Bronchial epithelial cell (primary cell): ENCODE data around the gene RAB8B. TPM values are rescaled to one million over a fixed set of nuclear protein-coding genes. Genes with fewer than 3 reads are reported as not detected.

Experiments used
- DNase-seq: peaks from one replicate; pipeline ENCODE4 v3.0.0-alpha.2; 2010; ENCODE audit warnings: low read depth
- FAIRE-seq: peaks from 2 replicates; lab custom pipeline; 2011; peaks lifted over from hg19 to GRCh38; lab: Jason Lieb, UNC
- H3K27me3 ChIP-seq: 2 replicates; pipeline ENCODE4 v1.5.1; 2011; ENCODE audit warnings: low read length; ENCODE audit not compliant: control insufficient read depth, insufficient read depth
- H3K36me3 ChIP-seq: 2 replicates; pipeline ENCODE4 v1.5.1; 2011; ENCODE audit warnings: low read length; ENCODE audit not compliant: control insufficient read depth, insufficient read depth
- H3K4me3 ChIP-seq: 2 replicates; pipeline ENCODE4 v1.5.1; 2011; ENCODE audit warnings: mild to moderate bottlenecking, low read depth, low read length, control low read depth
- total RNA-seq: library from RNA; depleted of rRNA; stranded (reverse); fragments of >200 nt; gene quantifications from 2 replicates; pipeline ENCODE4 v1.2.1, GENCODE V29; 2014
- TF ChIP-seq, protein P1 (sequence below): IDR thresholded peaks from 2 replicates; pipeline ENCODE4 v1.5.1; 2011; ENCODE audit warnings: mild to moderate bottlenecking, moderate library complexity, low read length, control low read depth, inconsistent platforms; ENCODE audit not compliant: insufficient read depth, severe bottlenecking

Gene RAB8B
- total RNA-seq, 1 donor from 2014 or later = 18.7 TPM

DNA sequence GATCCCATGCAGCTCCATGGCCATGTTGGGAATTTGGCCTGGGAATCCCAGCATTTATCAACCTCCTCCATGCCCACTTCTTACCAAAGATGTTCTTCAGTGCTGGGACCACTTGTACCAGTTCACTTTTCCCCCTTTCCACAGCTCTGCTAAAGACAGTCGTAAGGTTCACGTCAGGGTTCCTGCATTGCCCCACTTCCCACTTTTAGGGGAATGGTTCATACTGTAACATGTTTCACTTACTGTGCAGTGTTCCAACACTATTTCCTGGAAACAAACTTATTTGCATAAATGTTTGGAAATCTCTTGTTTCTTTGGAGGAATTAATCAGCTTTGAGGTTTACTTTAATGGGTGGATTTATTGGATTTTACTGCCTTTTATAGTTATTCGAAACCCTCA is 105.0 kb downstream of the RAB8B start:
- Histone ChIP-seq H3K36me3 (no peaks in the 10 kb centered on the region), H3K27me3 (no peaks in the 10 kb centered on the region), H3K4me3 (no peak overlapping the region)
- FAIRE-seq = no peak
- TF ChIP-seq, protein P1, sequence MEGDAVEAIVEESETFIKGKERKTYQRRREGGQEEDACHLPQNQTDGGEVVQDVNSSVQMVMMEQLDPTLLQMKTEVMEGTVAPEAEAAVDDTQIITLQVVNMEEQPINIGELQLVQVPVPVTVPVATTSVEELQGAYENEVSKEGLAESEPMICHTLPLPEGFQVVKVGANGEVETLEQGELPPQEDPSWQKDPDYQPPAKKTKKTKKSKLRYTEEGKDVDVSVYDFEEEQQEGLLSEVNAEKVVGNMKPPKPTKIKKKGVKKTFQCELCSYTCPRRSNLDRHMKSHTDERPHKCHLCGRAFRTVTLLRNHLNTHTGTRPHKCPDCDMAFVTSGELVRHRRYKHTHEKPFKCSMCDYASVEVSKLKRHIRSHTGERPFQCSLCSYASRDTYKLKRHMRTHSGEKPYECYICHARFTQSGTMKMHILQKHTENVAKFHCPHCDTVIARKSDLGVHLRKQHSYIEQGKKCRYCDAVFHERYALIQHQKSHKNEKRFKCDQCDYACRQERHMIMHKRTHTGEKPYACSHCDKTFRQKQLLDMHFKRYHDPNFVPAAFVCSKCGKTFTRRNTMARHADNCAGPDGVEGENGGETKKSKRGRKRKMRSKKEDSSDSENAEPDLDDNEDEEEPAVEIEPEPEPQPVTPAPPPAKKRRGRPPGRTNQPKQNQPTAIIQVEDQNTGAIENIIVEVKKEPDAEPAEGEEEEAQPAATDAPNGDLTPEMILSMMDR = no peak
- no peak for DNase-seq

DNA sequence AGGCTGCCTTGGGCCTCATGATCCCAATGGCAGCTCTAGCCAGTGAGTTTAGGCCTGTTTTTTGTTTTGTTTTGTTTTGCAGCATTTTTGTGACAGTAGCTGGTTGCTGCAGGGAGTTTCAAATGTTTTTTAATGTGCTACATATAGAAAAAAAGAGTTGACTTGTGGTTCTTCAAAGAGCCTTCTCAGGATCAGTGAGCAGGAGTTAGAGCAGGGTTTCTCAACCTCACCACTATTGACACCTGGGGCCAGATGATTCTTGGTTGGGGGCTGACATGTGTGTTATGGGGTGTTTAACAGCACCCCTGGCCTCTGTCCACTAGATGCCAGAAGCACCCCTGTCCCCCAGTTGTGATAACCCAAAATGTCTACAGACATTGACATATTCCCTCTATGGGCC is 105.9 kb downstream of the RAB8B start:
- Histone ChIP-seq H3K36me3 (no peaks in the 10 kb centered on the region), H3K27me3 (no peaks in the 10 kb centered on the region), H3K4me3 (no peak overlapping the region)
- DNase-seq (no peak), FAIRE-seq (no peak)
- TF ChIP-seq, protein P1 = no peak

- no peak overlapping the region for H3K4me3 ChIP-seq
- FAIRE-seq = no peak
- TF ChIP-seq, protein P1 = no peak
These were observed 106.8 kb downstream of the RAB8B start for GRCh38 chr15:63296195-63296594.

GRCh38 chr15:63299943-63300575 is 110.7 kb downstream of the RAB8B start:
- FAIRE-seq (no peak), DNase-seq (no peak)
- H3K36me3 ChIP-seq = no peaks in the 10 kb centered on the region
- no peaks in the 10 kb centered on the region for H3K27me3 ChIP-seq
- TF ChIP-seq, protein P1 = no peak
- H3K4me3 ChIP-seq = no peak overlapping the region

More at GRCh38 chr15:63296195-63296594, 106.8 kb downstream of the RAB8B start:
- DNase-seq = no peak
- H3K36me3 ChIP-seq = no peaks in the 10 kb centered on the region
- no peaks in the 10 kb centered on the region for H3K27me3 ChIP-seq

GRCh38 chr15:63301088-63301487 is 111.7 kb downstream of the RAB8B start:
- DNase-seq (no peak), FAIRE-seq (no peak)
- H3K27me3 ChIP-seq = no peaks in the 10 kb centered on the region
- no peak overlapping the region for H3K4me3 ChIP-seq
- no peaks in the 10 kb centered on the region for H3K36me3 ChIP-seq
- TF ChIP-seq, protein P1 = no peak

DNA sequence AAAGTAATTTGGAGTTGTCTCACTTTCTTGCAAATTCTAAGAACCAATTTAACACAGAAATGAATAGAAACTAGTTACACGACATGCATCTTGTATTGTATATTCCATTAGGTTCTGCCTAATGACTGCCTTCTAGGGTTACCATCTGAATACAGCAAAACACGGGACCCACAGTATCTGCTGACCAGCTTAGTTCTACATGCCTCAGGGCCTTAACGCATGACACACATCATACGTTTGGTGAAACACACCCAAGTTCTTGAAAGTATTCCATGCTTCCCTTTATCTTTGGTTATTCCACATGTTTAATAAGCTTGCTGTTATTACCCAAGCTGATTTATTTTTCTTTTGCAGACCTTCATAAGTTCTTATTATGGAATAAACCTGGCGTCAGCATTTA is 115.9 kb downstream of the RAB8B start:
- FAIRE-seq = peak; percentile 36
- no peak for DNase-seq
- TF ChIP-seq, protein P1 = no peak
- Histone ChIP-seq H3K27me3 (no peaks in the 10 kb centered on the region), H3K36me3 (no peaks in the 10 kb centered on the region), H3K4me3 (no peak overlapping the region)
